Measurements from ENCODE around the gene PDZRN4.

DNA sequence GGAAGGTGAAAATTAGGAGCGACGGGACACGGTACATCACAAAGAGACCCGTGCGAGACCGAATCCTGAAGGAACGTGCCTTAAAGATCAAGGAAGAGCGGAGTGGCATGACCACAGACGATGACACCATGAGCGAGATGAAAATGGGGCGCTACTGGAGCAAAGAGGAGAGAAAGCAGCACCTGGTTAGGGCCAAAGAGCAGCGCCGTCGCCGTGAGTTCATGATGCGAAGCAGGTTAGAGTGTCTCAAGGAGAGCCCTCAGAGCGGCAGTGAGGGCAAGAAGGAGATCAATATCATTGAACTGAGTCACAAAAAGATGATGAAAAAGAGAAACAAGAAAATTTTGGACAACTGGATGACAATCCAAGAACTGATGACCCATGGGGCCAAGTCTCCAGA is 385.3 kb downstream of the PDZRN4 start:
- TF ChIP-seq, protein P1, sequence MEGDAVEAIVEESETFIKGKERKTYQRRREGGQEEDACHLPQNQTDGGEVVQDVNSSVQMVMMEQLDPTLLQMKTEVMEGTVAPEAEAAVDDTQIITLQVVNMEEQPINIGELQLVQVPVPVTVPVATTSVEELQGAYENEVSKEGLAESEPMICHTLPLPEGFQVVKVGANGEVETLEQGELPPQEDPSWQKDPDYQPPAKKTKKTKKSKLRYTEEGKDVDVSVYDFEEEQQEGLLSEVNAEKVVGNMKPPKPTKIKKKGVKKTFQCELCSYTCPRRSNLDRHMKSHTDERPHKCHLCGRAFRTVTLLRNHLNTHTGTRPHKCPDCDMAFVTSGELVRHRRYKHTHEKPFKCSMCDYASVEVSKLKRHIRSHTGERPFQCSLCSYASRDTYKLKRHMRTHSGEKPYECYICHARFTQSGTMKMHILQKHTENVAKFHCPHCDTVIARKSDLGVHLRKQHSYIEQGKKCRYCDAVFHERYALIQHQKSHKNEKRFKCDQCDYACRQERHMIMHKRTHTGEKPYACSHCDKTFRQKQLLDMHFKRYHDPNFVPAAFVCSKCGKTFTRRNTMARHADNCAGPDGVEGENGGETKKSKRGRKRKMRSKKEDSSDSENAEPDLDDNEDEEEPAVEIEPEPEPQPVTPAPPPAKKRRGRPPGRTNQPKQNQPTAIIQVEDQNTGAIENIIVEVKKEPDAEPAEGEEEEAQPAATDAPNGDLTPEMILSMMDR (conservative IDR thresholded peaks at IDR 0.05; ENCODE audit: low read length) = no peak
- no peak for TF ChIP-seq EZH2phosphoT487 (IDR thresholded peaks at IDR 0.05; ENCODE audit: borderline replicate concordance)
